HepG2 (cell line): ENCODE results near the gene MPST. TPM values are rescaled to one million over a fixed set of nuclear protein-coding genes. Genes with fewer than 3 reads are reported as not detected.

Experiments
- ARID2 ChIP-seq: sonication (generic); formaldehyde crosslinking; IDR thresholded peaks from 2 replicates; pipeline ENCODE4 v1.8.1; 2022; ENCODE audit warnings: mild to moderate bottlenecking, missing genetic modification reagents, borderline replicate concordance
- CREM ChIP-seq, 2 experiments: sonication (generic) in 1 of 2; formaldehyde crosslinking in 1 of 2; IDR thresholded peaks; 2 replicates each; pipeline versions ENCODE4 v1.4.0 to v1.6.1; 2016 to 2020; ENCODE audit warnings: antibody characterized with exemption in 1 of 2, mild to moderate bottlenecking in 1 of 2, missing genetic modification reagents in 1 of 2
- EEA1 ChIP-seq: sonication (generic); formaldehyde crosslinking; IDR thresholded peaks from 2 replicates; pipeline ENCODE4 v1.5.1; 2020; ENCODE audit warnings: mild to moderate bottlenecking, missing genetic modification reagents, borderline replicate concordance
- FOXP1 ChIP-seq, 2 experiments: fragments of 450-650 bp in 1 of 2; IDR thresholded peaks; 2 replicates each; pipeline ENCODE4 v1.6.1; 2017 to 2018; ENCODE audit warnings: antibody characterized with exemption in 1 of 2
- GATAD2A ChIP-seq: IDR thresholded peaks from 2 replicates; pipeline ENCODE4 v1.6.1; 2016
- KDM5A ChIP-seq: fragments of 200-600 bp; sonication (generic); IDR thresholded peaks from 2 replicates; pipeline ENCODE4 v1.7.0; 2018; ENCODE audit warnings: antibody characterized with exemption, mild to moderate bottlenecking, low read length, borderline replicate concordance
- KLF12 ChIP-seq: sonication (generic); formaldehyde crosslinking; IDR thresholded peaks from 2 replicates; pipeline ENCODE4 v1.4.0; 2020; ENCODE audit warnings: missing genetic modification reagents, borderline replicate concordance
- MAFF ChIP-seq: IDR thresholded peaks from 2 replicates; pipeline ENCODE4 v1.6.1; 2011; ENCODE audit warnings: low read depth, low read length, improper control_type of control experiment
- NBN ChIP-seq: fragments of 450-650 bp; conservative IDR thresholded peaks from 2 replicates; pipeline ENCODE4 v1.6.1; 2017
- NR2F2 ChIP-seq: IDR thresholded peaks from 2 replicates; pipeline ENCODE4 v1.6.1; 2012; ENCODE audit warnings: low read depth, inconsistent platforms, borderline replicate concordance
- NR2F6 ChIP-seq, 2 experiments: IDR thresholded peaks; 2 replicates each; pipeline ENCODE4 v1.6.1; 2016; ENCODE audit warnings: antibody characterized with exemption in 1 of 2, mild to moderate bottlenecking in 1 of 2
- PPARG ChIP-seq: conservative IDR thresholded peaks from 2 replicates; pipeline ENCODE4 v1.6.1; 2016; ENCODE audit warnings: missing biosample characterization, missing genetic modification reagents
- RARG ChIP-seq: sonication (generic); formaldehyde crosslinking; IDR thresholded peaks from 2 replicates; pipeline ENCODE4 v1.4.0; 2020; ENCODE audit warnings: low read depth, mild to moderate bottlenecking, missing genetic modification reagents
- RBM22 ChIP-seq: fragments of 200-400 bp; formaldehyde crosslinking; optimal IDR thresholded peaks from 2 replicates; pipeline ENCODE3; 2017; ENCODE audit warnings: mild to moderate bottlenecking, low read length, moderate library complexity
- REPIN1 ChIP-seq: sonication (generic); formaldehyde crosslinking; IDR thresholded peaks from 2 replicates; pipeline ENCODE4 v1.8.0; 2022; ENCODE audit warnings: missing genetic modification reagents, low read depth, mild to moderate bottlenecking, borderline replicate concordance
- ZNF12 ChIP-seq: sonication (generic); formaldehyde crosslinking; IDR thresholded peaks from 2 replicates; pipeline ENCODE4 v1.5.0; 2020; ENCODE audit warnings: missing genetic modification reagents
- ZNF430 ChIP-seq: sonication (generic); formaldehyde crosslinking; IDR thresholded peaks from 2 replicates; pipeline ENCODE4 v1.9.0; 2021; ENCODE audit warnings: mild to moderate bottlenecking, missing genetic modification reagents
- ZNF552 ChIP-seq: sonication (generic); formaldehyde crosslinking; IDR thresholded peaks from 2 replicates; pipeline ENCODE4 v1.9.0; 2022; ENCODE audit warnings: missing genetic modification reagents, mild to moderate bottlenecking, borderline replicate concordance
- ZNF556 ChIP-seq: sonication (generic); formaldehyde crosslinking; IDR thresholded peaks from 2 replicates; pipeline ENCODE4 v1.4.0; 2020; ENCODE audit warnings: mild to moderate bottlenecking, missing genetic modification reagents, borderline replicate concordance
- ZNF574 ChIP-seq: sonication (generic); formaldehyde crosslinking; IDR thresholded peaks from 2 replicates; pipeline ENCODE4 v1.4.0; 2020; ENCODE audit warnings: missing genetic modification reagents
- ZNF781 ChIP-seq: sonication (generic); formaldehyde crosslinking; IDR thresholded peaks from 2 replicates; pipeline ENCODE4 v1.5.1; 2020; ENCODE audit warnings: borderline replicate concordance, mild to moderate bottlenecking, missing genetic modification reagents; ENCODE audit errors: not compliant biosample characterization
- ZSCAN30 ChIP-seq: sonication (generic); formaldehyde crosslinking; IDR thresholded peaks from 2 replicates; pipeline ENCODE4 v1.5.0; 2020; ENCODE audit warnings: mild to moderate bottlenecking, missing genetic modification reagents
- polyA plus RNA-seq, 8 experiments: library from polyadenylated mRNA; depleted of rRNA in 3 of 8; stranded (reverse) in 7 of 8; unstranded in 1 of 8; fragments of >200 nt; fragmentation: Illumina TruSeq in 4 of 8; extraction: Trizol in 4 of 8; gene quantifications; 2 replicates each; pipeline versions ENCODE4 v1.2.1 to v1.2.3, GENCODE V29; 2011 to 2016; ENCODE audit warnings: low read depth in 4 of 8, missing spikeins in 1 of 8, mixed read lengths in 1 of 8; ENCODE audit not compliant: insufficient read depth in 1 of 8
- total RNA-seq, 5 experiments: library from RNA; depleted of rRNA; stranded (reverse); fragments of >200 nt; fragmentation: Illumina TruSeq; extraction: Trizol; gene quantifications; 2 replicates each; pipeline ENCODE4 v1.2.3, GENCODE V29; 2016; ENCODE audit warnings: low read depth in 1 of 5
- TF ChIP-seq, protein P1 (sequence below): sonication (generic); formaldehyde crosslinking; IDR thresholded peaks from 2 replicates; pipeline ENCODE4 v1.4.0; 2020; ENCODE audit warnings: low read depth, mild to moderate bottlenecking, missing genetic modification reagents
- TF ChIP-seq, protein P2 (sequence below): sonication (generic); formaldehyde crosslinking; IDR thresholded peaks from 2 replicates; pipeline ENCODE4 v1.8.0; 2022; ENCODE audit warnings: missing genetic modification reagents, low read depth, mild to moderate bottlenecking, borderline replicate concordance
- TF ChIP-seq, protein P3 (sequence below): conservative IDR thresholded peaks from 2 replicates; pipeline ENCODE4 v1.6.1; 2018; ENCODE audit warnings: missing genetic modification reagents

MPST gene
- total and polyA plus RNA-seq, 2 of the 13 experiments (the other 11 are each of a cell fraction or from before 2014, with no cell fraction given), result 133 to 141 TPM

GRCh38 chr22:37023743-37024338, 4.3 kb downstream of the MPST start (continued):
- TF ChIP-seq, protein P1, sequence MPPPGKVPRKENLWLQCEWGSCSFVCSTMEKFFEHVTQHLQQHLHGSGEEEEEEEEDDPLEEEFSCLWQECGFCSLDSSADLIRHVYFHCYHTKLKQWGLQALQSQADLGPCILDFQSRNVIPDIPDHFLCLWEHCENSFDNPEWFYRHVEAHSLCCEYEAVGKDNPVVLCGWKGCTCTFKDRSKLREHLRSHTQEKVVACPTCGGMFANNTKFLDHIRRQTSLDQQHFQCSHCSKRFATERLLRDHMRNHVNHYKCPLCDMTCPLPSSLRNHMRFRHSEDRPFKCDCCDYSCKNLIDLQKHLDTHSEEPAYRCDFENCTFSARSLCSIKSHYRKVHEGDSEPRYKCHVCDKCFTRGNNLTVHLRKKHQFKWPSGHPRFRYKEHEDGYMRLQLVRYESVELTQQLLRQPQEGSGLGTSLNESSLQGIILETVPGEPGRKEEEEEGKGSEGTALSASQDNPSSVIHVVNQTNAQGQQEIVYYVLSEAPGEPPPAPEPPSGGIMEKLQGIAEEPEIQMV, result no peak
- TF ChIP-seq NBN (no peak), NR2F2 (peak; percentile 81; the same call in 1 of the 2 replicates), REPIN1 (CRISPR knock-in tag) (peak; percentile 75; the same call in 1 of the 2 replicates), KDM5A (no peak), ZNF556 (CRISPR knock-in tag) (peak; percentile 40; the same call in 1 of the 2 replicates), ZNF552 (CRISPR knock-in tag) (no peak), GATAD2A (CRISPR knock-in tag) (peak; percentile 82), KLF12 (CRISPR knock-in tag) (peak; percentile 90; the same call in 1 of the 2 replicates), ZNF574 (CRISPR knock-in tag) (no peak), RBM22 (peak; percentile 55), CREM (IDR thresholded peaks at IDR 0.05) (peak; percentile 64; the same call in 1 of the 2 replicates), CREM (CRISPR knock-in tag; IDR thresholded peaks at IDR 0.05) (no peak), ZNF430 (CRISPR knock-in tag) (no peak), RARG (CRISPR knock-in tag) (no peak), NR2F6 (IDR thresholded peaks at IDR 0.05) (peak; percentile 93), NR2F6 (CRISPR knock-in tag; IDR thresholded peaks at IDR 0.05) (peak; percentile 96), ZSCAN30 (no peak), ZNF781 (CRISPR knock-in tag) (no peak), FOXP1 (IDR thresholded peaks at IDR 0.05) (no peak), FOXP1 (CRISPR knock-in tag; IDR thresholded peaks at IDR 0.05) (peak; percentile 42; the same call in 1 of the 2 replicates), EEA1 (CRISPR knock-in tag) (no peak), ZNF12 (CRISPR knock-in tag) (0 out of 2 replicates have a peak, but pooled peaks have one; percentile 22), PPARG (CRISPR knock-in tag) (peak; percentile 78; the same call in 1 of the 2 replicates), MAFF (no peak), ARID2 (CRISPR knock-in tag) (no peak)
- TF ChIP-seq, protein P2, sequence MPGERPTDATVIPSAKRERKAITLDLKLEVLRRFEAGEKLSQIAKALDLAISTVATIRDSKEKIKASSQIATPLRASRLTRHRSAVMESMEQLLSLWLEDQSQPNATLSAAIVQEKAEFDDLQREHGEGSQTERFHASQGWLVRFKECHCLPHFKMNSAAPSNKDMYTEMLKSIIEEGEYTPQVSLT (CRISPR knock-in tag), result no peak
- TF ChIP-seq, protein P3, sequence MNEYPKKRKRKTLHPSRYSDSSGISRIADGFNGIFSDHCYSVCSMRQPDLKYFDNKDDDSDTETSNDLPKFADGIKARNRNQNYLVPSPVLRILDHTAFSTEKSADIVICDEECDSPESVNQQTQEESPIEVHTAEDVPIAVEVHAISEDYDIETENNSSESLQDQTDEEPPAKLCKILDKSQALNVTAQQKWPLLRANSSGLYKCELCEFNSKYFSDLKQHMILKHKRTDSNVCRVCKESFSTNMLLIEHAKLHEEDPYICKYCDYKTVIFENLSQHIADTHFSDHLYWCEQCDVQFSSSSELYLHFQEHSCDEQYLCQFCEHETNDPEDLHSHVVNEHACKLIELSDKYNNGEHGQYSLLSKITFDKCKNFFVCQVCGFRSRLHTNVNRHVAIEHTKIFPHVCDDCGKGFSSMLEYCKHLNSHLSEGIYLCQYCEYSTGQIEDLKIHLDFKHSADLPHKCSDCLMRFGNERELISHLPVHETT, result 0 out of 2 replicates have a peak, but pooled peaks have one; percentile 54
